Measurements from ENCODE around the gene CA4. TPM values are rescaled to one million over a fixed set of nuclear protein-coding genes. Genes with fewer than 3 reads are reported as not detected.

Gene CA4
- total RNA-seq, 2 experiments from 2014 or later, result not detected

- TF ChIP-seq CTCF (IDR thresholded peaks at IDR 0.05), result no peak
- CTCF ChIA-PET, result interaction anchor here (0.7 kb wide), 1 partner anchor 9 kb away, joined by 3 read pairs; no protein-coding TSS in a partner anchor
- ATAC-seq (no peak), DNase-seq (no peak)
- Mint-ChIP-seq H3K27me3 (peaks cover 77% of the 10 kb centered on the region), H3K36me3 (ENCODE audit: low read depth) (no peaks in the 10 kb centered on the region), H3K27ac (no peak overlapping the region), H3K9me3 (no peaks in the 10 kb centered on the region), H3K4me1 (ENCODE audit: low read depth) (peaks cover 20% of the 10 kb centered on the region), H3K4me3 (no peak overlapping the region)
- POLR2A ChIA-PET, result no interaction called here
- intact Hi-C loops (cut with micrococcal nuclease), result loop anchor here (10.0 kb wide), 1 partner anchor 289 kb away; no protein-coding TSS in a partner anchor
Measured at GRCh38 chr17:60146206-60146605, 3.6 kb upstream of the CA4 start.

- CTCF ChIA-PET, result no interaction called here
- intact Hi-C loops (cut with micrococcal nuclease), result loop anchor here (10.0 kb wide), 1 partner anchor 287 kb away; no protein-coding TSS in a partner anchor
Measured at GRCh38 chr17:60147553-60148223, 2.1 kb upstream of the CA4 start.

GRCh38 chr17:60148373-60148772 is 1.4 kb upstream of the CA4 start:
- H3K9me3 Mint-ChIP-seq, result no peaks in the 10 kb centered on the region

More at GRCh38 chr17:60147553-60148223, 2.1 kb upstream of the CA4 start:
- Mint-ChIP-seq H3K27me3 (peaks cover 75% of the 10 kb centered on the region), H3K9me3 (no peaks in the 10 kb centered on the region), H3K4me3 (no peak overlapping the region), H3K36me3 (ENCODE audit: low read depth) (no peaks in the 10 kb centered on the region), H3K27ac (no peak overlapping the region), H3K4me1 (ENCODE audit: low read depth) (peaks cover 25% of the 10 kb centered on the region)
- no peak for ATAC-seq
- no peak for TF ChIP-seq CTCF (IDR thresholded peaks at IDR 0.05)
- DNase-seq, result no peak
- POLR2A ChIA-PET, result no interaction called here

GRCh38 chr17:60151355-60151754 is 1.6 kb downstream of the CA4 start:
- ChIA-PET POLR2A (interaction anchor here (0.6 to 2.0 kb wide), 4 partner anchors 11 to 327 kb away, joined by 3 to 7 read pairs (median 3); no protein-coding TSS in a partner anchor), CTCF (interaction anchor here (5.7 kb wide), 1 partner anchor 10 kb away, joined by 34 read pairs; no protein-coding TSS in a partner anchor)
- peaks cover 16% of the 10 kb centered on the region for H3K4me1 Mint-ChIP-seq (ENCODE audit: low read depth)
- intact Hi-C loops (cut with micrococcal nuclease), result no loop called here
- ATAC-seq (peak; percentile 85), DNase-seq (peak; percentile 63)
- peaks cover 50% of the 10 kb centered on the region for H3K27me3 Mint-ChIP-seq
- H3K4me3 Mint-ChIP-seq, result no peak overlapping the region
- no peak for TF ChIP-seq CTCF (IDR thresholded peaks at IDR 0.05)
- H3K36me3 Mint-ChIP-seq (ENCODE audit: low read depth), result no peaks in the 10 kb centered on the region
- H3K9me3 Mint-ChIP-seq, result no peaks in the 10 kb centered on the region
- no peak overlapping the region for H3K27ac Mint-ChIP-seq

More at GRCh38 chr17:60148373-60148772, 1.4 kb upstream of the CA4 start:
- intact Hi-C loops (cut with micrococcal nuclease), result loop anchor here (10.0 kb wide), 1 partner anchor 286 kb away; no protein-coding TSS in a partner anchor
- ChIA-PET CTCF (no interaction called here), POLR2A (no interaction called here)
- peaks cover 69% of the 10 kb centered on the region for H3K27me3 Mint-ChIP-seq
- H3K4me1 Mint-ChIP-seq (ENCODE audit: low read depth), result peaks cover 18% of the 10 kb centered on the region
- ATAC-seq, result no peak
- H3K27ac Mint-ChIP-seq, result no peak overlapping the region
- H3K4me3 Mint-ChIP-seq, result no peak overlapping the region
- no peak for TF ChIP-seq CTCF (IDR thresholded peaks at IDR 0.05)
- DNase-seq, result no peak
- no peaks in the 10 kb centered on the region for H3K36me3 Mint-ChIP-seq (ENCODE audit: low read depth)

All from activated CD8-positive, alpha-beta T cell treated with anti-CD3 and anti-CD28 coated beads for 36 hours (primary cell).